PFSK-1 (cell line): ENCODE data around the gene TMEM87B.

ENCODE experiments used
- FOXP2 ChIP-seq: optimal IDR thresholded peaks from 2 replicates; pipeline ENCODE3; 2011; ENCODE audit warnings: borderline replicate concordance, control low read depth, inconsistent platforms; ENCODE audit not compliant: insufficient read depth; ENCODE audit errors: extremely low read length, extremely low read depth
- POLR2AphosphoS5 ChIP-seq: IDR thresholded peaks from 2 replicates; pipeline ENCODE4 v1.6.1; 2012; ENCODE audit warnings: low read depth, mild to moderate bottlenecking, control low read depth, low read length, moderate library complexity
- SIN3A ChIP-seq: IDR thresholded peaks from 2 replicates; pipeline ENCODE4 v1.6.1; 2012; ENCODE audit warnings: mild to moderate bottlenecking, low read length, moderate library complexity, borderline replicate concordance; ENCODE audit not compliant: insufficient read depth
- TAF1 ChIP-seq: IDR thresholded peaks from 2 replicates; pipeline ENCODE4 v1.6.1; 2012; ENCODE audit warnings: low read length, control low read depth, borderline replicate concordance; ENCODE audit not compliant: insufficient read depth
- TF ChIP-seq, protein P1 (sequence below), 2 experiments: IDR thresholded peaks; 2 replicates each; pipeline versions ENCODE4 v1.6.1 to v1.8.0; 2011 to 2012; ENCODE audit warnings: low read depth in 2 of 2, low read length in 2 of 2, control low read depth in 1 of 2, inconsistent platforms in 1 of 2, mild to moderate bottlenecking in 1 of 2, moderate library complexity in 1 of 2; ENCODE audit not compliant: insufficient read depth in 1 of 2

DNA sequence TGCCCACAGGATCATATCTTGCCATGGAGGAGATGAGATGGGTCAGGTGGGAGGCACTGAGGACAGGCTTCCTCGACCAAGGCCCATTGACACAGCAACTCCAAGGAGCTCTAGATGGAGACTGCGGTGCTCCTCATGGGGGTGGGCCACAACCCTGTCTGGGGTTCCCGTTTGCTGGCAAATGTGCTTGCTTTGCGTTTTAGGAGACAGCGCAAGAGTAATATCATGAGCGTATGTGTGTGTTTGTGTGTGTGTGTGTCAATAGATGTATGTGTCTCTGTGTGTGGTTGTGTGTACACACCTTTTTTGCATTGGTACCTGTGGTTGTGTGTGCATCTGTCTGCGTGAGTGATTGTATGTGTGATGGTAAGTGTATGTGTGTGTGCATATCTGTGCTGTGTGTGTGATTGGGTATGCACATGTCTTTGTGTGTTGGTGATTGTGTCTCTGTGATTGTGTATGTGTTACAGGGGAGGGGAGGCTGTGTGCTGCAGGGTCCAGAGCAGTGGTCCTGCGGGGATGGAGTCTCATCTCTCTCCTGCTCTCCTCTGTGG is 87.5 kb downstream of the TMEM87B start:
- TF ChIP-seq POLR2AphosphoS5 (no peak), TAF1 (no peak), SIN3A (no peak), FOXP2 (no peak)
- TF ChIP-seq, protein P1, sequence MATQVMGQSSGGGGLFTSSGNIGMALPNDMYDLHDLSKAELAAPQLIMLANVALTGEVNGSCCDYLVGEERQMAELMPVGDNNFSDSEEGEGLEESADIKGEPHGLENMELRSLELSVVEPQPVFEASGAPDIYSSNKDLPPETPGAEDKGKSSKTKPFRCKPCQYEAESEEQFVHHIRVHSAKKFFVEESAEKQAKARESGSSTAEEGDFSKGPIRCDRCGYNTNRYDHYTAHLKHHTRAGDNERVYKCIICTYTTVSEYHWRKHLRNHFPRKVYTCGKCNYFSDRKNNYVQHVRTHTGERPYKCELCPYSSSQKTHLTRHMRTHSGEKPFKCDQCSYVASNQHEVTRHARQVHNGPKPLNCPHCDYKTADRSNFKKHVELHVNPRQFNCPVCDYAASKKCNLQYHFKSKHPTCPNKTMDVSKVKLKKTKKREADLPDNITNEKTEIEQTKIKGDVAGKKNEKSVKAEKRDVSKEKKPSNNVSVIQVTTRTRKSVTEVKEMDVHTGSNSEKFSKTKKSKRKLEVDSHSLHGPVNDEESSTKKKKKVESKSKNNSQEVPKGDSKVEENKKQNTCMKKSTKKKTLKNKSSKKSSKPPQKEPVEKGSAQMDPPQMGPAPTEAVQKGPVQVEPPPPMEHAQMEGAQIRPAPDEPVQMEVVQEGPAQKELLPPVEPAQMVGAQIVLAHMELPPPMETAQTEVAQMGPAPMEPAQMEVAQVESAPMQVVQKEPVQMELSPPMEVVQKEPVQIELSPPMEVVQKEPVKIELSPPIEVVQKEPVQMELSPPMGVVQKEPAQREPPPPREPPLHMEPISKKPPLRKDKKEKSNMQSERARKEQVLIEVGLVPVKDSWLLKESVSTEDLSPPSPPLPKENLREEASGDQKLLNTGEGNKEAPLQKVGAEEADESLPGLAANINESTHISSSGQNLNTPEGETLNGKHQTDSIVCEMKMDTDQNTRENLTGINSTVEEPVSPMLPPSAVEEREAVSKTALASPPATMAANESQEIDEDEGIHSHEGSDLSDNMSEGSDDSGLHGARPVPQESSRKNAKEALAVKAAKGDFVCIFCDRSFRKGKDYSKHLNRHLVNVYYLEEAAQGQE (IDR thresholded peaks at IDR 0.05; ENCODE audit: insufficient read depth in 1 of 2, low read depth in 2 of 2, low read length in 2 of 2) = no peak
